SK-N-SH treated with all-trans-retinoic acid at 6 μM for 48 hours (cell line): ENCODE measurements around the gene CFTR.

ENCODE experiments used
- ATAC-seq: fragments of 200-7000 bp; cut with Tn5 transposase; 3 replicates; pipeline ENCODE4 v1.9.1; 2020; ENCODE audit warnings: mild to moderate bottlenecking, moderate library complexity
- BACH2 ChIP-seq: fragments of 250-450 bp; sonication (Bioruptor Pico); IDR thresholded peaks from 2 replicates; pipeline ENCODE4 v1.9.0; 2021; ENCODE audit warnings: mild to moderate bottlenecking, borderline replicate concordance
- CSDC2 ChIP-seq: fragments of 250-450 bp; sonication (Bioruptor Pico); IDR thresholded peaks from 2 replicates; pipeline ENCODE4 v1.5.0; 2020; ENCODE audit warnings: mild to moderate bottlenecking, moderate library complexity
- GLIS3 ChIP-seq: fragments of 250-450 bp; sonication (Bioruptor Pico); IDR thresholded peaks from 2 replicates; pipeline ENCODE4 v1.5.0; 2020; ENCODE audit warnings: mild to moderate bottlenecking, moderate library complexity
- ISL1 ChIP-seq: fragments of 250-450 bp; sonication (Bioruptor Pico); IDR thresholded peaks from 2 replicates; pipeline ENCODE4 v2.1.2; 2022; ENCODE audit warnings: mild to moderate bottlenecking, moderate library complexity
- OSR1 ChIP-seq: fragments of 250-450 bp; sonication (Bioruptor Pico); IDR thresholded peaks from 2 replicates; pipeline ENCODE4 v1.8.0; 2022; ENCODE audit warnings: moderate library complexity, mild to moderate bottlenecking, inconsistent platforms
- PPARA ChIP-seq: fragments of 250-450 bp; sonication (Bioruptor Pico); IDR thresholded peaks from 2 replicates; pipeline ENCODE4 v1.5.0; 2020; ENCODE audit warnings: mild to moderate bottlenecking, borderline replicate concordance
- RARB ChIP-seq: fragments of 250-450 bp; sonication (Bioruptor Pico); IDR thresholded peaks from 2 replicates; pipeline ENCODE4 v1.8.0; 2021; ENCODE audit warnings: mild to moderate bottlenecking, moderate library complexity
- SNAI2 ChIP-seq: fragments of 250-450 bp; sonication (Bioruptor Pico); IDR thresholded peaks from 2 replicates; pipeline ENCODE4 v1.5.0; 2020; ENCODE audit warnings: mild to moderate bottlenecking, moderate library complexity
- TCF4 ChIP-seq: fragments of 250-450 bp; sonication (Bioruptor Pico); IDR thresholded peaks from 2 replicates; pipeline ENCODE4 v1.8.0; 2021; ENCODE audit warnings: mild to moderate bottlenecking, moderate library complexity, borderline replicate concordance
- TOX ChIP-seq: fragments of 250-450 bp; sonication (Bioruptor Pico); IDR thresholded peaks from 2 replicates; pipeline ENCODE4 v1.8.0; 2021; ENCODE audit warnings: mild to moderate bottlenecking, moderate library complexity, borderline replicate concordance
- ZC3H10 ChIP-seq: fragments of 250-450 bp; sonication (Bioruptor Pico); IDR thresholded peaks from 2 replicates; pipeline ENCODE4 v1.5.1; 2021; ENCODE audit warnings: mild to moderate bottlenecking, moderate library complexity
- ZFP3 ChIP-seq: fragments of 250-450 bp; sonication (Bioruptor Pico); IDR thresholded peaks from 2 replicates; pipeline ENCODE4 v1.5.0; 2020; ENCODE audit warnings: mild to moderate bottlenecking, moderate library complexity
- ZFP30 ChIP-seq: fragments of 450-650 bp; formaldehyde crosslinking; IDR thresholded peaks from 2 replicates; pipeline ENCODE4 v1.5.0; 2022; ENCODE audit warnings: mild to moderate bottlenecking, moderate library complexity
- ZNF565 ChIP-seq: fragments of 450-650 bp; formaldehyde crosslinking; conservative IDR thresholded peaks from 2 replicates; pipeline ENCODE4 v1.5.0; 2020; ENCODE audit warnings: low read depth, mild to moderate bottlenecking, moderate library complexity
- ZNF70 ChIP-seq: fragments of 450-650 bp; formaldehyde crosslinking; IDR thresholded peaks from 2 replicates; pipeline ENCODE4 v1.5.0; 2020; ENCODE audit warnings: mild to moderate bottlenecking, moderate library complexity
- ZNF8 ChIP-seq: fragments of 450-650 bp; formaldehyde crosslinking; IDR thresholded peaks from 2 replicates; pipeline ENCODE4 v1.5.0; 2020; ENCODE audit warnings: mild to moderate bottlenecking, moderate library complexity
- TF ChIP-seq, protein P1 (sequence below): fragments of 250-450 bp; sonication (Bioruptor Pico); IDR thresholded peaks from 2 replicates; pipeline ENCODE4 v1.8.0; 2020; ENCODE audit warnings: mild to moderate bottlenecking, moderate library complexity, borderline replicate concordance
- TF ChIP-seq, protein P2 (sequence below): fragments of 250-450 bp; sonication (Bioruptor Pico); IDR thresholded peaks from 2 replicates; pipeline ENCODE4 v1.8.0; 2021; ENCODE audit warnings: low read depth, mild to moderate bottlenecking, moderate library complexity, borderline replicate concordance
- TF ChIP-seq, protein P3 (sequence below): fragments of 250-450 bp; sonication (Bioruptor Pico); IDR thresholded peaks from 2 replicates; pipeline ENCODE4 v1.5.1; 2021; ENCODE audit warnings: mild to moderate bottlenecking, moderate library complexity
- TF ChIP-seq, protein P4 (sequence below): fragments of 250-450 bp; sonication (Bioruptor Pico); IDR thresholded peaks from 2 replicates; pipeline ENCODE4 v1.5.0; 2020; ENCODE audit warnings: mild to moderate bottlenecking, moderate library complexity
- TF ChIP-seq, protein P5 (sequence below): fragments of 250-450 bp; sonication (Bioruptor Pico); IDR thresholded peaks from 2 replicates; pipeline ENCODE4 v1.5.1; 2020; ENCODE audit warnings: low read depth, mild to moderate bottlenecking, moderate library complexity

The CFTR gene

DNA sequence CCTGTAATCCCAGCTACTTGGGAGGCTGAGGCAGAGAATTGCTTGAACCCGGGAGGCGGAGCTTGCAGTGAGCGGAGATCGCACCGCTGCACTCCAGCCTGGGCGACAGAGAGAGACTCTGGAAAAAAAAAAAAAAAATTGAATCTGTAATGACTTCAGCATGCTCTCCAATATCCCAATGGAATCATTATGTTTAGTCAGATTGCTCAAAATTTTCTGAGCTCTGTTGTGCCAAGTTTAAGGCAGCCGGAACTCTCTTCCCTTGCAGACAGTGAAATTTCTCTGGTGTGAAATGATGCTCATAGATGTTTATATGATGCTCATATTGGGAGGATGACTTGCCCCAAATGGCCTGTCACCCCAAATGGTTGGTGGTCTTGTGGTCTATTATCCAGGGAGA is 212.5 kb downstream of the CFTR start (continued):
- TF ChIP-seq, protein P1, sequence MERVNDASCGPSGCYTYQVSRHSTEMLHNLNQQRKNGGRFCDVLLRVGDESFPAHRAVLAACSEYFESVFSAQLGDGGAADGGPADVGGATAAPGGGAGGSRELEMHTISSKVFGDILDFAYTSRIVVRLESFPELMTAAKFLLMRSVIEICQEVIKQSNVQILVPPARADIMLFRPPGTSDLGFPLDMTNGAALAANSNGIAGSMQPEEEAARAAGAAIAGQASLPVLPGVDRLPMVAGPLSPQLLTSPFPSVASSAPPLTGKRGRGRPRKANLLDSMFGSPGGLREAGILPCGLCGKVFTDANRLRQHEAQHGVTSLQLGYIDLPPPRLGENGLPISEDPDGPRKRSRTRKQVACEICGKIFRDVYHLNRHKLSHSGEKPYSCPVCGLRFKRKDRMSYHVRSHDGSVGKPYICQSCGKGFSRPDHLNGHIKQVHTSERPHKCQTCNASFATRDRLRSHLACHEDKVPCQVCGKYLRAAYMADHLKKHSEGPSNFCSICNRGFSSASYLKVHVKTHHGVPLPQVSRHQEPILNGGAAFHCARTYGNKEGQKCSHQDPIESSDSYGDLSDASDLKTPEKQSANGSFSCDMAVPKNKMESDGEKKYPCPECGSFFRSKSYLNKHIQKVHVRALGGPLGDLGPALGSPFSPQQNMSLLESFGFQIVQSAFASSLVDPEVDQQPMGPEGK (CRISPR knock-in tag): no peak
- TF ChIP-seq, all 23 proteins: peak for 0

DNA sequence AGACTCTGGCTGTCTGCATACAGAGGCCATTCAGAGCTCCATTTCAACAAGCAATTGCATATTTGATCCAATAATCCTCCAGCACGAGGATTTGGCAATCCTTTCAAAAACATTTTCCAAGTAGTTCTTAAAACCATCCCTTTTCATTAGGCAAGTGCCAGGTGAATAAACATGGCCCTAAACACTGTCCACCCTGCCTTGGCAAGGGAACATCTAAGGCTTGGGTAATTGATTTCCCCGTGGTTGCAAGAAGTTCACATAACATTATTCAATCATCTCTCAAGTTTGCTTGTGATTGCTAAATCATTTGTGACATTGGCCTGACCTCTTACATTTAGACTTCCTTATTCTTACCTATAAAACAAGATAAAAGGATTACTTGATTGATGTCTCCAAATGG is 218.2 kb downstream of the CFTR start:
- no peak for ATAC-seq
- TF ChIP-seq, protein P2, sequence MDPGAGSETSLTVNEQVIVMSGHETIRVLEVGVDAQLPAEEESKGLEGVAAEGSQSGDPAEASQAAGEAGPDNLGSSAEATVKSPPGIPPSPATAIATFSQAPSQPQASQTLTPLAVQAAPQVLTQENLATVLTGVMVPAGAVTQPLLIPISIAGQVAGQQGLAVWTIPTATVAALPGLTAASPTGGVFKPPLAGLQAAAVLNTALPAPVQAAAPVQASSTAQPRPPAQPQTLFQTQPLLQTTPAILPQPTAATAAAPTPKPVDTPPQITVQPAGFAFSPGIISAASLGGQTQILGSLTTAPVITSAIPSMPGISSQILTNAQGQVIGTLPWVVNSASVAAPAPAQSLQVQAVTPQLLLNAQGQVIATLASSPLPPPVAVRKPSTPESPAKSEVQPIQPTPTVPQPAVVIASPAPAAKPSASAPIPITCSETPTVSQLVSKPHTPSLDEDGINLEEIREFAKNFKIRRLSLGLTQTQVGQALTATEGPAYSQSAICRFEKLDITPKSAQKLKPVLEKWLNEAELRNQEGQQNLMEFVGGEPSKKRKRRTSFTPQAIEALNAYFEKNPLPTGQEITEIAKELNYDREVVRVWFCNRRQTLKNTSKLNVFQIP: no peak
- no peak for TF ChIP-seq ZFP3
- TF ChIP-seq PPARA (CRISPR knock-in tag): no peak
- TF ChIP-seq, protein P3, sequence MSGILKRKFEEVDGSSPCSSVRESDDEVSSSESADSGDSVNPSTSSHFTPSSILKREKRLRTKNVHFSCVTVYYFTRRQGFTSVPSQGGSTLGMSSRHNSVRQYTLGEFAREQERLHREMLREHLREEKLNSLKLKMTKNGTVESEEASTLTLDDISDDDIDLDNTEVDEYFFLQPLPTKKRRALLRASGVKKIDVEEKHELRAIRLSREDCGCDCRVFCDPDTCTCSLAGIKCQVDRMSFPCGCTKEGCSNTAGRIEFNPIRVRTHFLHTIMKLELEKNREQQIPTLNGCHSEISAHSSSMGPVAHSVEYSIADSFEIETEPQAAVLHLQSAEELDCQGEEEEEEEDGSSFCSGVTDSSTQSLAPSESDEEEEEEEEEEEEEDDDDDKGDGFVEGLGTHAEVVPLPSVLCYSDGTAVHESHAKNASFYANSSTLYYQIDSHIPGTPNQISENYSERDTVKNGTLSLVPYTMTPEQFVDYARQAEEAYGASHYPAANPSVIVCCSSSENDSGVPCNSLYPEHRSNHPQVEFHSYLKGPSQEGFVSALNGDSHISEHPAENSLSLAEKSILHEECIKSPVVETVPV (CRISPR knock-in tag): no peak
- TF ChIP-seq, protein P1 (CRISPR knock-in tag): no peak

DNA sequence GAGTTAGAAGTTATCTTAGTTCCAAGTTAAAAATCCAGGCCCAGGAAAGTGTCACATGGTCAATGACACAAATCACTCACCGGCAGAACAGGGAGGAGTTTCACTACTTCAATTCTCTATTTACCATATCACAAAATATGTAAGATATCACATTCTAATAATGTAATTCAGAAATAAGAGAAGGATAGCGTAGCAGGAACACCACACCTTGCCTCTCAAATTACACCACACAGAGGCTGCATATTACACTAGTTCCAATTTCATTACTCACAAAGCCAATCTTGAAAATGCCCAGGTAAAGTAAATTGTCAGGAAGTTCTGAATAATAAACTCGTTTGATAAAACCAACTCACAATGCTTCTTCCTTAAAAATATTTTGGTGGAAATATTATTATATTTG is 224.2 kb downstream of the CFTR start:
- no peak for ATAC-seq

More for the DNA sequence above, 224.2 kb downstream of the CFTR start:
- TF ChIP-seq, protein P4, sequence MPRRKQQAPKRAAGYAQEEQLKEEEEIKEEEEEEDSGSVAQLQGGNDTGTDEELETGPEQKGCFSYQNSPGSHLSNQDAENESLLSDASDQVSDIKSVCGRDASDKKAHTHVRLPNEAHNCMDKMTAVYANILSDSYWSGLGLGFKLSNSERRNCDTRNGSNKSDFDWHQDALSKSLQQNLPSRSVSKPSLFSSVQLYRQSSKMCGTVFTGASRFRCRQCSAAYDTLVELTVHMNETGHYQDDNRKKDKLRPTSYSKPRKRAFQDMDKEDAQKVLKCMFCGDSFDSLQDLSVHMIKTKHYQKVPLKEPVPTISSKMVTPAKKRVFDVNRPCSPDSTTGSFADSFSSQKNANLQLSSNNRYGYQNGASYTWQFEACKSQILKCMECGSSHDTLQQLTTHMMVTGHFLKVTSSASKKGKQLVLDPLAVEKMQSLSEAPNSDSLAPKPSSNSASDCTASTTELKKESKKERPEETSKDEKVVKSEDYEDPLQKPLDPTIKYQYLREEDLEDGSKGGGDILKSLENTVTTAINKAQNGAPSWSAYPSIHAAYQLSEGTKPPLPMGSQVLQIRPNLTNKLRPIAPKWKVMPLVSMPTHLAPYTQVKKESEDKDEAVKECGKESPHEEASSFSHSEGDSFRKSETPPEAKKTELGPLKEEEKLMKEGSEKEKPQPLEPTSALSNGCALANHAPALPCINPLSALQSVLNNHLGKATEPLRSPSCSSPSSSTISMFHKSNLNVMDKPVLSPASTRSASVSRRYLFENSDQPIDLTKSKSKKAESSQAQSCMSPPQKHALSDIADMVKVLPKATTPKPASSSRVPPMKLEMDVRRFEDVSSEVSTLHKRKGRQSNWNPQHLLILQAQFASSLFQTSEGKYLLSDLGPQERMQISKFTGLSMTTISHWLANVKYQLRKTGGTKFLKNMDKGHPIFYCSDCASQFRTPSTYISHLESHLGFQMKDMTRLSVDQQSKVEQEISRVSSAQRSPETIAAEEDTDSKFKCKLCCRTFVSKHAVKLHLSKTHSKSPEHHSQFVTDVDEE (CRISPR knock-in tag): no peak
- TF ChIP-seq ZC3H10 (CRISPR knock-in tag) (no peak), ZNF8 (CRISPR knock-in tag) (no peak), OSR1 (no peak), TCF4 (CRISPR knock-in tag) (no peak), CSDC2 (no peak), GLIS3 (CRISPR knock-in tag) (no peak), PPARA (CRISPR knock-in tag) (no peak), ISL1 (CRISPR knock-in tag) (no peak), ZFP3 (no peak), RARB (no peak), BACH2 (no peak), SNAI2 (CRISPR knock-in tag) (no peak), ZNF565 (CRISPR knock-in tag) (no peak), TOX (CRISPR knock-in tag) (no peak), ZNF70 (CRISPR knock-in tag) (no peak), ZFP30 (CRISPR knock-in tag) (no peak)
- TF ChIP-seq, protein P3 (CRISPR knock-in tag): no peak
- TF ChIP-seq, protein P2: no peak
- TF ChIP-seq, protein P5, sequence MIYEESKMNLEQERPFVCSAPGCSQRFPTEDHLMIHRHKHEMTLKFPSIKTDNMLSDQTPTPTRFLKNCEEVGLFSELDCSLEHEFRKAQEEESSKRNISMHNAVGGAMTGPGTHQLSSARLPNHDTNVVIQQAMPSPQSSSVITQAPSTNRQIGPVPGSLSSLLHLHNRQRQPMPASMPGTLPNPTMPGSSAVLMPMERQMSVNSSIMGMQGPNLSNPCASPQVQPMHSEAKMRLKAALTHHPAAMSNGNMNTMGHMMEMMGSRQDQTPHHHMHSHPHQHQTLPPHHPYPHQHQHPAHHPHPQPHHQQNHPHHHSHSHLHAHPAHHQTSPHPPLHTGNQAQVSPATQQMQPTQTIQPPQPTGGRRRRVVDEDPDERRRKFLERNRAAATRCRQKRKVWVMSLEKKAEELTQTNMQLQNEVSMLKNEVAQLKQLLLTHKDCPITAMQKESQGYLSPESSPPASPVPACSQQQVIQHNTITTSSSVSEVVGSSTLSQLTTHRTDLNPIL: no peak
